Activated CD8-positive, alpha-beta memory T cell treated with anti-CD3 and anti-CD28 coated beads for 24 hours (primary cell): ENCODE measurements around the gene SSX2IP.
"Not testable (repeated sequence)": the region's sequence is repeated elsewhere in the genome, so short reads cannot be mapped to it uniquely, and the experiment has no call there.

Experiments used
- DNase-seq: peaks from one replicate; pipeline ENCODE4 v3.0.0-alpha.2; 2020

The SSX2IP gene

GRCh38 chr1:84690397-84691121, at the start of gene SSX2IP:
TSS of gene SSX2IP (minus strand) at chr1:84690461. CDS start at chr1:84671219, 19,242 bp downstream.
- peak; percentile 100 for DNase-seq

DNA sequence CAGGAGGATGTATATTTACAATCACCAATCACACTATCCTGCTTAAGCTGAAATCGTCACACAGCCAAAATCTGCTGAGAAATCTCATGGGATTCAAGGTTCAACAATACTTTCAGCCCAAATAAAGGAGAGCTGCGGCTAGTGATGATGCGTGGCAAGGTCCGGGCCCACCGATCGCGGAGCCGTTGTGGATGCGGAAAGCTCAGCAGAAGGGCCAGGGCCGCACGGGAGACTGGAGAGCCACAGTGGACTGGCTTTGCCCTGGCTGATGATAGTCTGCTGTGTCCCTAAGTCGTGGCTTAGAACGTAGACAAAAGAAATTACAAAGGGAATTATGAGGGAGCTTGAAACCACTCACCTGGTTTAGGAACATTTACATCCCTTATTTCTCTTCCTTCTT, 48.0 kb upstream of the SSX2IP start:
- no peak for DNase-seq

- DNase-seq, result no peak
Measured at GRCh38 chr1:84737590-84737989, 47.3 kb upstream of the SSX2IP start.

GRCh38 chr1:84736944-84737343, 46.7 kb upstream of the SSX2IP start:
- no peak for DNase-seq

GRCh38 chr1:84736445-84736844, 46.2 kb upstream of the SSX2IP start:
- DNase-seq, result no peak

- DNase-seq, result no peak
Measured at GRCh38 chr1:84735483-84735882, 45.2 kb upstream of the SSX2IP start.

DNA sequence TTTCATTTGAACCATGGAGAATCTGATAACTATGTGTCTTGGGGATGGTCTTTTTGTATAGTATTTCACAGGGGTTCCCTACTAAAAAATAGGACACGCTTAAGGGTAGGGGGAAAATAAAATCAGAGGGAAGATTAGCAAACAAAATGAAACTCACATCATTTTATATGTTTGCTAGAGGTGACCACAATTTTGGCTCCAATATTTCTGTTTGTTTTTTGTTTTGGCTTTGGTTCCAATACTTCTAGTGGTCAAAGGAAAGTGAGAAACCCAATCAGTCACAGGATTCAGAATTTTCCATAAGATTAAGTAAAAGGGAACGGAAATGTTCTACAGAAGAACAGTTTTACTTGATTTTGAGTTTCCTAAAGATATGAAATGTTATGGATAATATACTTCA, 42.3 kb upstream of the SSX2IP start:
- DNase-seq, result no peak

DNA sequence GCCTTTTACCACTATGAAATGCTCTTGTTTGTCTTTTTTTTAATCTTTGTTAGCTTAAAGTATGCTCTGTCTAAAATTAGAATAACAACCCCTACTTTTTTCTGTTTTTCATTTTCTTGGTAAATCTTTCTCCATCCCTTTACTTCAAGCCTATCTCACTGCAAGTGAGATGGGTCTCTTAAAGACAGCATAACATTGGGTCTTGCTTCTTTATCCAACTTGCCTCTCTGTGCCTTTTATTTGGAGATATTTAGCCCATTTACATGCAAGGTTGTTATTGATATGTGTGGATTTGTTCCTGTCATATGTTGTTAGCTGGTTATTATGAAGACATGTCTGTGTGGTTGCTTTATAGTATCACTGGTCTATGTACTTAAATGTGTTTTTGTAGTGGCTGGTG, 41.3 kb upstream of the SSX2IP start:
- DNase-seq, result no peak

DNA sequence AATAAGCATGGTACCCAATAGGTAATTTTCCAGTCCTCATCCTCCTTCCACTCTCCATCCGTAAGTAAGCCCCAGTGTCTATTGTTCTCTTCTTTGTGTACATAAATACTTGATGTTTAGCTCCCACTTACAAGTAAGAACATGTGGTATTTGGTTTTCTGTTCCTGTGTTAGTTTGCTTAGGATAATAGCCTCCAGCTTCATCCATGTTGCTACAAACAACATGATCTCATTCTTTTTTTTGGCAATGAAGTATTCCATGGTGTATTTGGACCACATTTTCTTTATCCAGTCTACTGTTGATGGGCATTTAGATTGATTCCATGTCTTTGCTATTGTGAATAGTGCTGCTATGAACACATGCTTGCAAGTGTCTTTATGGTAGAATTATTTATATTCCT, 37.5 kb upstream of the SSX2IP start:
- not testable (repeated sequence) for DNase-seq

DNA sequence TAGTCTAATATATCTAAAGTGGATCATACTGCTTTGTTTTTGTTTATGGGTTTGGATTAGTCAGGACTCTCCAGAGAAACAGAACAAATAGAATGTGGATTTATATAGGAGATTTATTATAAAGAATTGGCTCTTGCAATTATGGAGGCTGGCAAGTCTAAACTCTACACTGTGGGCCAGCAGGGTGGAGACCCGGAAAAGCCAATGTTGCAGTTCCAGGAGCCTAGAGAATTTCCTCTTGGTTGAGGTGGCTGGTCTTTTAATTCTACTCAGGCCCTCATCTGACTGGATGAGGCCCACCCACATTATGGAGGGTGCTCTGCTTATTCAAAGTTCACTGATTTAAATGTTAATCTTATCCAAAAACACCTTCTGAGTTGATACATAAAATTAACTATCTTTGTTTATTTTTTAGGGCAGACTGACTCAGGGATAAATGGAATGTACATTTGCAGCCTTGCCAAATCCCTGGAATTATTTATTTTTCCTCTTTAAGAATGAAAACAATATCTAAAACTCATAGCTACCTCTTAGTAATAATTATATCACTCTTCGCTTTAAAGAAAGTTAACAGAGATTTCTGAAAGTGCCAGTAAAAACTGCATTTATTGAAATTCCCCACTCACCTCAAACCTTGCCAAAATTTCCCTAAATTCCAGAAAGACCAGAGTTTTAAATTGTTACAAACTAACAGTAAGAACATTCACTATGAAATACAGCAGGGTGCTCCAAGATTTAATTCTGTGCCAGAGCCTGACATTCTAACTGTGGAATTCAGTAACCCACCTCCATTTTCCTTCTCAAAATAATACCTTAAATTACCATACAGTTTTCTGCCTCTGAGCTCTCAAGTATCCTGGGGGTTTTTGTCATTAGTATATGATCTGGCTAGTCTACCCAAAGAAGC, 36.6 kb upstream of the SSX2IP start:
- no peak for DNase-seq

DNA sequence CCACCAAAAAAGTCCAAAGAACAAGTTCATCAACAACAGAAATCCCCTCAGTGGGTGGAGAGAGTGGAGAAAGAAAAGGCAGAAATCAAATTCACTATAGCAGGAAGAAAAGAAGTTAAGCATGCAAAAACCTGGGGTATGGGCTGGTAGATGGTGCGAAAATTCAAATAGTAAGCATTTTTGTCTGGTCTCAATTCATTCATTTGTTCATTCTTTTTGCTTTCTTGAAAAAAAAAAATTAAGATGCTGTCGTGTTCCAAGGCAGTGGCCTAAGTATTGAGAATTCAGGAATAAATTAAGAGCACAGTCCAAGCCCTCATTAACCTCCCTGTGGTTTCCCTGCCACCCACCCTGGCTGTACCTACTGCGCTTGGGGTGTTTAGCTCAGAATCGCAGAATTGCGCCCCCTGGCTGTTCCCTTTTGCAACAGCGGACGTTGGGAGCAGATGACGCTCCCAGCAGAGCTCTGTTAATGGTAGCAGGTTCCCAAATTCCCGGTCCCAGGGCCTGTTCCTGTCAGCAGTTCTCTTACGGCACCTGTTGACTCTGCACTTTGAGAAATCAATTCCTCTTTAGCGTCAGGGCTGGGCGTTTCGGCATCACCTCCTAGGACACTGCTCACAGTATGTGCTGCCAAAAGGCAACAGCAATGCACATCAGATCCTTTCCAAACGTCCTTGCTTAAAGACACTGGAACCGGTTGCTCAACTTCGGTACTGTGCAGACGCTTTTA, 34.0 kb upstream of the SSX2IP start:
- peak; percentile 75 for DNase-seq

DNA sequence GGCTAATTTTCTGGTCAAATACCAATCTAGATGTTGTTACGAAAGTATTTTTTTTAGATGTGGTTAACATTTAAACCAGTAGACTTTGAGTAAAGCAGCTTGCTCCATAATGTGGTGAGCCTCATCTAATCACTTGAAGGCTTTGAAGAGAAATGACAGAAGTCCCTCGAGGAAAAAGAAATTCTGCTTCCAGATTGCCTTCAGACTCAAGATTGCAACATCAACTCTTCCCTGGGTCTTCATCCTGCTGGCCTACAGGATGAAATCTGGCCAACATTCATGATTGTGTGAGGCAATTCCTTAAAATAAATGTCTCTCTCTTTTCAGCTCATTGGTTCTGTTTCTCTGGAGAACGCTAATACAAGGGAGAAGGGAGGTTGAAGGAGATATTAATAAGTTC, 32.5 kb upstream of the SSX2IP start:
- DNase-seq, result no peak

DNA sequence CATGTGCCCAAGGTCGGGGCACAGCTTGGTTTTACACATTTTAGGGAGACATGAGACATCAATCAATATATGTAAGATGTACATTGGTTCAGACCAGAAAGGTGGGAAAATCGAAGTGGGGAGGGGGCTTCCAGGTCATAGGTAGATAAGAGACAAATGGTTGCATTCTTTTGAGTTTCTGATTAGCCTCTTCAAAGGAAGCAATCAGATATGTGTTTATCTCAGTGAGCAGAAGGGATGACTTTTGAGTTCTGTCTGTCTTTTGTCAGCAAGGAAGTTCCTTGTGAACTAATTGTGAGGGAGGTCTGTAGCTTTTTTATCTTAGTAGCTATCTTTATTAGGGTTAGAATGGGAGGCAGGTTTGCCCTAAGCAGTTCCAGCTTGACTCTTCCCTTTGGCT, 31.6 kb upstream of the SSX2IP start:
- not testable (repeated sequence) for DNase-seq

GRCh38 chr1:84721152-84721551, 30.9 kb upstream of the SSX2IP start:
- no peak for DNase-seq

DNA sequence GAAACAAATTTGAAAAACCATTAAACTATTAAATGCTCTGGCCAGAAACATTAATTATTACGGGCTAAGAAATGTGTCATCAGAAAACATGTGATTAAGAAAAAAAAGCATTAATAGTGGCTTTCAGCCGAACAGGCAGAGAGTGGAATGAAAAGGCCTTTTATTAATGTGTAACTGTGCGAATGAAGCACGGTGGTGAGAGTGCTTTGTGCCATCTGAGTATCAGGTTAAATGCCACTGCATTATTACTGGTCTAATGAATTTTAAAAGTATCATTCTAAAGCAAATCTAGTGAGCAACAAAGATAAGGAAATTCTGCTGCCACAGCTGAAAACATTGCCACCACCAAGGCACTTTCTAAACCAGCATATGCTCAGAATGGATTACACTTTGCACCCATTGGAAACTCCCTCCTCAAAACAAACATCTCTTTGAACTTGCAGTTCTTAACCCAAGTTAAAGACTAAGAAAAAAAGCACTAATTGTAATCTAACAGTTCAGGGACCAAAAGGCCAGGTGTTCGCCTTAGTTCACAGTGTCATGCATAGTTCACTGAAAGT, 30.0 kb upstream of the SSX2IP start:
- DNase-seq, result no peak

- DNase-seq, result no peak
Measured at GRCh38 chr1:84719543-84720217, 29.4 kb upstream of the SSX2IP start.

DNA sequence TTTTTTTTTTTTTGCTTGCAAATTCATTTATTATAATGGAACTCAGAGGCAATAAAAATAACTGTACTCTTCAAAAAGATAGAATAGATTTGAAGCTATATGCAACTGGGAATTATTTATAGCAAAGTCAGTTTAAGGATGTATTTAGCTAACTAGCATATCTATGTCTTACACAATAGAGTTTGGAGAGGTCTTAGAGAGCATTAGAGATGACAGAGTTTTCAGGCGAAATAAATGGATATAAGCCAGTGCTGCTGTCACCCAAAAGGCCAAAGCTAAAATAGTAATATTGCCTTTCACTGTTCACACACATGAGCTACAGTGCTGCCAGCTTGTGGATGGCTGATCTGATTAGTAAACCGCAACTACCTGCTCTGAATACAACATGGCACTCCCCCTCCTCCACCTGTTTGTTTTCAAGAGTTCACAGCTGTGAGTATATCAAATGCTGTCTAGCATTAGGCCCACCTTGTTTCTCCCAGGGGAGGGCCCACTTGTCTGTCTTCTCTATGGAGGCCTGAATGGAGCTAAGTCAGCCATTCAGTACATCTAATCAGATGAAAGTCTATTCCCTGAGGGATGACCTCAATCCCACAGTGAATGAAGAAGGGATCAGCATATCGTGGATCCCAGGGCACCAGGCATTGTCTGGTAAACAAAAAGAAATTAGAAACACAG, 25.2 kb upstream of the SSX2IP start:
- no peak for DNase-seq

GRCh38 chr1:84712276-84712874, 22.1 kb upstream of the SSX2IP start:
- DNase-seq, result no peak

DNA sequence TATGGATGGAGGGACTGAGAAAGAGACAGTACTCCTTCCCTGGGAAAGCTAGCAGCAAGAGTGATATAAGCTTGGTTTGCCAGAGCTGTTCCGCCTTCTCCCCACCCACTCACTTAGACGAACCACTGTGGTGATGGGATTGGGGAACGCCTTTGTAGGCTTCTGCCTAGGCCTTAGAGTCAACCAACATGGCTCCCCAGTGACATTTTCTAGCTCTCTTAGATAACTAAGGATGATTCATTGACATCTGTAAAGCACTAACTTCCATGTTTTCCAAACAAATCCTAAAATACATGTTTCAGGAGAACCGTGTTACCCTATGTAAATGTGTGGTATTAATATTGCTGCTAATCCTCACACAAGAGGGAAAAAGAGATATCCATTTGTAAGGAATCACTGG, 21.6 kb upstream of the SSX2IP start:
- DNase-seq, result no peak

DNA sequence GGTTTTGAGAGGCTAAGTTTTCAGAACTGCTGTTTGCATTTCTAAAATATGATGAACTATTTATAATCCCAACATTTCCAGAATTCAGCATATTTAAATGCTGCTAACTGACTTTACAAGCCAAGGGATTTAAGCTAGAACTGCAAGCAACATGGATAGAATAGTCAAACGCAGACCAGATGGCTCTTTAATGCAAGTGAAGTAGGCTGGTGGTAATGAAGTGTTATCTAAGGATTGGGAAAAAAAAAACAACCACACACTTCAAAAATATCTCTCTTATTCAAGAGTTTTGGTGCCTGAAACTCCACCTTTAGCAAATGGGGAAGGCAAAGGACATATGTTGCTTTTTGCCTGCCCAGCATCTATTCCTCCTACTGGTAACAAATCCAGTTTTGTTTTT, 20.9 kb upstream of the SSX2IP start:
- DNase-seq, result no peak

DNA sequence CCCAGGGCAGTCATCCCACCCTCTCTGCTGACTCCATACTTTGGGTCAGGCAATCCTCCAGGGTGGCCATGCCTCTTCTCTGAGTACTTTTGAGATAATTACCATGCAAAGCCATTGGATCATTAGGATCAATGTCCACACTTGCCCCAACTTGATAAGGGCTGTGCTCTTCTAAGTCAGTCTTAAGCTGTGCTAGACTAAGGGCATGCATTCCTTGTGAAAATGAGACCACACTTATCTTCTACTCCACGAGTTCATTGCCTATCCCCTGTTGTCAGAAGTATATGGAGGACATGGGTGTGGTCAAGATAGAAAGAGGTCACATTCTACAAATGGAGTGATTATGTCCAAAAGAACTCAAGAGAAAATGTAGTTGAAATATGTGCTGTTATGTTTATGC, 18.9 kb upstream of the SSX2IP start:
- no peak for DNase-seq

- no peak for DNase-seq
Measured at GRCh38 chr1:84708031-84708430, 17.8 kb upstream of the SSX2IP start.
